PC-3 (cell line): ENCODE data around the gene IGFL2.

Experiments used
- CTCF ChIP-seq: fragments of 300-600 bp; sonication (generic); conservative IDR thresholded peaks from 2 replicates; pipeline ENCODE4 v1.5.1; 2017; ENCODE audit warnings: antibody characterized with exemption, low read depth, mild to moderate bottlenecking, low read length
- EZH2 ChIP-seq: fragments of 300-600 bp; sonication (generic); IDR thresholded peaks from one replicate; pipeline ENCODE4 v1.6.1; 2017; ENCODE audit warnings: antibody characterized with exemption, mild to moderate bottlenecking, low read length; ENCODE audit not compliant: unreplicated experiment

- TF ChIP-seq EZH2 (no peak), CTCF (no peak)
Measured at GRCh38 chr19:46193678-46194077, 45.6 kb downstream of the IGFL2 start.
